HepG2 (cell line): ENCODE data around the gene CAPN15. TPM values are rescaled to one million over a fixed set of nuclear protein-coding genes. Genes with fewer than 3 reads are reported as not detected.

Source experiments
- ARID4A ChIP-seq: sonication (generic); formaldehyde crosslinking; IDR thresholded peaks from 2 replicates; pipeline ENCODE4 v1.5.0; 2020; ENCODE audit warnings: mild to moderate bottlenecking, missing genetic modification reagents, borderline replicate concordance
- FOXK1 ChIP-seq: sonication (generic); formaldehyde crosslinking; IDR thresholded peaks from 2 replicates; pipeline ENCODE4 v1.4.0; 2020; ENCODE audit warnings: low read depth, missing genetic modification reagents, borderline replicate concordance
- MTERF4 ChIP-seq: sonication (generic); formaldehyde crosslinking; IDR thresholded peaks from 2 replicates; pipeline ENCODE4 v1.8.0; 2023; ENCODE audit warnings: mild to moderate bottlenecking, missing genetic modification reagents
- ZNF569 ChIP-seq: sonication (generic); formaldehyde crosslinking; IDR thresholded peaks from 2 replicates; pipeline ENCODE4 v1.5.0; 2020; ENCODE audit warnings: mild to moderate bottlenecking, missing genetic modification reagents, moderate library complexity, borderline replicate concordance
- ZNF607 ChIP-seq: sonication (generic); formaldehyde crosslinking; IDR thresholded peaks from 2 replicates; pipeline ENCODE4 v1.5.1; 2020; ENCODE audit warnings: missing genetic modification reagents, mild to moderate bottlenecking, borderline replicate concordance
- polyA plus RNA-seq, 8 experiments: library from polyadenylated mRNA; depleted of rRNA in 3 of 8; stranded (reverse) in 7 of 8; unstranded in 1 of 8; fragments of >200 nt; fragmentation: Illumina TruSeq in 4 of 8; extraction: Trizol in 4 of 8; gene quantifications; 2 replicates each; pipeline versions ENCODE4 v1.2.1 to v1.2.3, GENCODE V29; 2011 to 2016; ENCODE audit warnings: low read depth in 4 of 8, missing spikeins in 1 of 8, mixed read lengths in 1 of 8; ENCODE audit not compliant: insufficient read depth in 1 of 8
- total RNA-seq, 5 experiments: library from RNA; depleted of rRNA; stranded (reverse); fragments of >200 nt; fragmentation: Illumina TruSeq; extraction: Trizol; gene quantifications; 2 replicates each; pipeline ENCODE4 v1.2.3, GENCODE V29; 2016; ENCODE audit warnings: low read depth in 1 of 5
- TF ChIP-seq, protein P1 (sequence below): sonication (generic); formaldehyde crosslinking; IDR thresholded peaks from 2 replicates; pipeline ENCODE4 v1.4.0; 2020; ENCODE audit warnings: mild to moderate bottlenecking, missing genetic modification reagents, borderline replicate concordance
- TF ChIP-seq, protein P2 (sequence below), 2 experiments: fragments of 450-650 bp in 1 of 2; sonication (generic) in 1 of 2; formaldehyde crosslinking in 1 of 2; IDR thresholded peaks; 2 replicates each; pipeline versions ENCODE4 v1.6.1 to v1.8.0; 2016 to 2022; ENCODE audit warnings: antibody characterized with exemption in 1 of 2, mild to moderate bottlenecking in 1 of 2, missing genetic modification reagents in 1 of 2

The CAPN15 gene
- total and polyA plus RNA-seq, 2 of the 13 experiments (the other 11 are each of a cell fraction or from before 2014, with no cell fraction given), result 14.9 to 24.5 TPM

DNA sequence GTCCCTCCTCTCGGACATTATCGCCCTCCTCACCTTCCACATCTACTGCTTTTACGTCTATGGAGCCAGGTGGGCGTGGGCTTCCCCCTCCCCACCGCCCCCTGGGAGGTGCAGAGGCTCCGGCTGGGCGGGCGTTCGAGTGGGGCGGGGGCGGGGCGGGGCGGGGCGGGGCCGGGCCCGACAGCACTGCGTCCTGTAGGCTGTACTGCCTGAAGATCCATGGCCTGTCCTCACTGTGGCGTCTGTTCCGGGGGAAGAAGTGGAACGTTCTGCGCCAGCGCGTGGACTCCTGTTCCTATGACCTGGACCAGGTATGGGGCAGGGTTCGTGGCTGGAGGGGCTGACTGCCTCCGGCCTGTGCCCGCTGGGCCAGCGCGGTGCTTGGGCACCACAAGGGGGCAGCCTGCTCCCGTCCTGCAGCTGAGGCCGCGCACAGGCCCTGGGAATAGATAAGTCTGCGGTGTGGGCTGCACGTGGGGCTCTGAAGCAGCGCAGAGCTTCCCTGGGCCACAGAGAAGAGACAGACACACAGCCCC lies 51.4 kb downstream of the CAPN15 start (continued):
- TF ChIP-seq, protein P1, sequence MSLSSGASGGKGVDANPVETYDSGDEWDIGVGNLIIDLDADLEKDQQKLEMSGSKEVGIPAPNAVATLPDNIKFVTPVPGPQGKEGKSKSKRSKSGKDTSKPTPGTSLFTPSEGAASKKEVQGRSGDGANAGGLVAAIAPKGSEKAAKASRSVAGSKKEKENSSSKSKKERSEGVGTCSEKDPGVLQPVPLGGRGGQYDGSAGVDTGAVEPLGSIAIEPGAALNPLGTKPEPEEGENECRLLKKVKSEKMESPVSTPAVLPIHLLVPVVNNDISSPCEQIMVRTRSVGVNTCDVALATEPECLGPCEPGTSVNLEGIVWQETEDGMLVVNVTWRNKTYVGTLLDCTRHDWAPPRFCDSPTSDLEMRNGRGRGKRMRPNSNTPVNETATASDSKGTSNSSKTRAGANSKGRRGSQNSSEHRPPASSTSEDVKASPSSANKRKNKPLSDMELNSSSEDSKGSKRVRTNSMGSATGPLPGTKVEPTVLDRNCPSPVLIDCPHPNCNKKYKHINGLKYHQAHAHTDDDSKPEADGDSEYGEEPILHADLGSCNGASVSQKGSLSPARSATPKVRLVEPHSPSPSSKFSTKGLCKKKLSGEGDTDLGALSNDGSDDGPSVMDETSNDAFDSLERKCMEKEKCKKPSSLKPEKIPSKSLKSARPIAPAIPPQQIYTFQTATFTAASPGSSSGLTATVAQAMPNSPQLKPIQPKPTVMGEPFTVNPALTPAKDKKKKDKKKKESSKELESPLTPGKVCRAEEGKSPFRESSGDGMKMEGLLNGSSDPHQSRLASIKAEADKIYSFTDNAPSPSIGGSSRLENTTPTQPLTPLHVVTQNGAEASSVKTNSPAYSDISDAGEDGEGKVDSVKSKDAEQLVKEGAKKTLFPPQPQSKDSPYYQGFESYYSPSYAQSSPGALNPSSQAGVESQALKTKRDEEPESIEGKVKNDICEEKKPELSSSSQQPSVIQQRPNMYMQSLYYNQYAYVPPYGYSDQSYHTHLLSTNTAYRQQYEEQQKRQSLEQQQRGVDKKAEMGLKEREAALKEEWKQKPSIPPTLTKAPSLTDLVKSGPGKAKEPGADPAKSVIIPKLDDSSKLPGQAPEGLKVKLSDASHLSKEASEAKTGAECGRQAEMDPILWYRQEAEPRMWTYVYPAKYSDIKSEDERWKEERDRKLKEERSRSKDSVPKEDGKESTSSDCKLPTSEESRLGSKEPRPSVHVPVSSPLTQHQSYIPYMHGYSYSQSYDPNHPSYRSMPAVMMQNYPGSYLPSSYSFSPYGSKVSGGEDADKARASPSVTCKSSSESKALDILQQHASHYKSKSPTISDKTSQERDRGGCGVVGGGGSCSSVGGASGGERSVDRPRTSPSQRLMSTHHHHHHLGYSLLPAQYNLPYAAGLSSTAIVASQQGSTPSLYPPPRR (CRISPR knock-in tag), result no peak
- TF ChIP-seq FOXK1 (CRISPR knock-in tag) (no peak), ZNF607 (no peak), ZNF569 (CRISPR knock-in tag) (no peak), ARID4A (CRISPR knock-in tag) (peak; percentile 58; the same call in 1 of the 2 replicates), MTERF4 (CRISPR knock-in tag) (0 out of 2 replicates have a peak, but pooled peaks have one; percentile 45)
- TF ChIP-seq, protein P2, sequence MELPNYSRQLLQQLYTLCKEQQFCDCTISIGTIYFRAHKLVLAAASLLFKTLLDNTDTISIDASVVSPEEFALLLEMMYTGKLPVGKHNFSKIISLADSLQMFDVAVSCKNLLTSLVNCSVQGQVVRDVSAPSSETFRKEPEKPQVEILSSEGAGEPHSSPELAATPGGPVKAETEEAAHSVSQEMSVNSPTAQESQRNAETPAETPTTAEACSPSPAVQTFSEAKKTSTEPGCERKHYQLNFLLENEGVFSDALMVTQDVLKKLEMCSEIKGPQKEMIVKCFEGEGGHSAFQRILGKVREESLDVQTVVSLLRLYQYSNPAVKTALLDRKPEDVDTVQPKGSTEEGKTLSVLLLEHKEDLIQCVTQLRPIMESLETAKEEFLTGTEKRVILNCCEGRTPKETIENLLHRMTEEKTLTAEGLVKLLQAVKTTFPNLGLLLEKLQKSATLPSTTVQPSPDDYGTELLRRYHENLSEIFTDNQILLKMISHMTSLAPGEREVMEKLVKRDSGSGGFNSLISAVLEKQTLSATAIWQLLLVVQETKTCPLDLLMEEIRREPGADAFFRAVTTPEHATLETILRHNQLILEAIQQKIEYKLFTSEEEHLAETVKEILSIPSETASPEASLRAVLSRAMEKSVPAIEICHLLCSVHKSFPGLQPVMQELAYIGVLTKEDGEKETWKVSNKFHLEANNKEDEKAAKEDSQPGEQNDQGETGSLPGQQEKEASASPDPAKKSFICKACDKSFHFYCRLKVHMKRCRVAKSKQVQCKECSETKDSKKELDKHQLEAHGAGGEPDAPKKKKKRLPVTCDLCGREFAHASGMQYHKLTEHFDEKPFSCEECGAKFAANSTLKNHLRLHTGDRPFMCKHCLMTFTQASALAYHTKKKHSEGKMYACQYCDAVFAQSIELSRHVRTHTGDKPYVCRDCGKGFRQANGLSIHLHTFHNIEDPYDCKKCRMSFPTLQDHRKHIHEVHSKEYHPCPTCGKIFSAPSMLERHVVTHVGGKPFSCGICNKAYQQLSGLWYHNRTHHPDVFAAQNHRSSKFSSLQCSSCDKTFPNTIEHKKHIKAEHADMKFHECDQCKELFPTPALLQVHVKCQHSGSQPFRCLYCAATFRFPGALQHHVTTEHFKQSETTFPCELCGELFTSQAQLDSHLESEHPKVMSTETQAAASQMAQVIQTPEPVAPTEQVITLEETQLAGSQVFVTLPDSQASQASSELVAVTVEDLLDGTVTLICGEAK (IDR thresholded peaks at IDR 0.05), result no peak
- TF ChIP-seq, protein P2 (CRISPR knock-in tag; IDR thresholded peaks at IDR 0.05), result no peak
